SK-N-SH (cell line): ENCODE data around the gene DNAJC18. TPM values are rescaled to one million over a fixed set of nuclear protein-coding genes. Genes with fewer than 3 reads are reported as not detected.

Source experiments
- CTCF ChIA-PET: fragments of 300-600, 350-600 bp; formaldehyde crosslinking; extraction: SDS; loops from one replicate; lab custom pipeline; 2021; lab: Yijun Ruan, JAX
- POLR2A ChIA-PET: fragments of 350-600 bp; sonication (Branson Sonifier 250); formaldehyde crosslinking; extraction: SDS; loops from one replicate; lab custom pipeline; 2020; ENCODE audit warnings: antibody characterized with exemption, inconsistent platforms; lab: Yijun Ruan, JAX
- DNase-seq: peaks from one replicate; pipeline ENCODE4 v3.0.0; 2012
- H2AFZ ChIP-seq: fragments of 200-600 bp; sonication (generic); 2 replicates; pipeline ENCODE4 v1.8.1; 2016; ENCODE audit warnings: antibody characterized with exemption, mild to moderate bottlenecking, low read depth
- H3F3A ChIP-seq: fragments of 200-600 bp; sonication (generic); replicated peaks from 2 replicates; pipeline ENCODE3; 2016; ENCODE audit warnings: antibody characterized with exemption, mild to moderate bottlenecking; ENCODE audit not compliant: insufficient read depth
- H3K27ac ChIP-seq, 2 experiments: fragments of 200-500 bp in 1 of 2; fragments of 200-600 bp in 1 of 2; sonication (Bioruptor generic) in 1 of 2; sonication (generic), shearing (Covaris generic) in 1 of 2; 2 replicates each; pipeline versions ENCODE4 v1.5.1 to v1.6.1; 2014 to 2016; ENCODE audit warnings: low read depth in 2 of 2, inconsistent platforms in 1 of 2, low read length in 1 of 2, mild to moderate bottlenecking in 1 of 2, mixed read lengths in 1 of 2
- H3K27me3 ChIP-seq: fragments of 200-600 bp; sonication (generic), shearing (Covaris generic); 2 replicates; pipeline ENCODE4 v1.6.1; 2016; ENCODE audit warnings: mixed run types; ENCODE audit not compliant: insufficient read depth
- H3K36me3 ChIP-seq, 2 experiments: fragments of 200-500 bp in 1 of 2; fragments of 200-600 bp in 1 of 2; sonication (Bioruptor generic) in 1 of 2; sonication (generic) in 1 of 2; replicated peaks in 1 of 2; 2 replicates each; pipeline versions ENCODE3 to v1.5.1; 2014 to 2016; ENCODE audit warnings: low read length in 1 of 2, mild to moderate bottlenecking in 1 of 2; ENCODE audit not compliant: insufficient read depth in 2 of 2, control insufficient read depth in 1 of 2
- H3K4me1 ChIP-seq, 2 experiments: fragments of 200-500 bp in 1 of 2; fragments of 200-600 bp in 1 of 2; sonication (Bioruptor generic) in 1 of 2; sonication (generic), shearing (Covaris generic) in 1 of 2; 2 replicates each; pipeline versions ENCODE4 v1.5.1 to v1.6.1; 2014 to 2016; ENCODE audit warnings: low read depth in 1 of 2, low read length in 1 of 2, mixed run types in 1 of 2; ENCODE audit not compliant: insufficient read depth in 2 of 2, control insufficient read depth in 1 of 2
- H3K4me2 ChIP-seq: fragments of 200-600 bp; sonication (generic), shearing (Covaris generic); 2 replicates; pipeline ENCODE4 v1.6.1; 2017; ENCODE audit warnings: mixed run types
- H3K4me3 ChIP-seq, 2 experiments: fragments of 200-500 bp in 1 of 2; fragments of 200-600 bp in 1 of 2; sonication (Bioruptor generic) in 1 of 2; sonication (generic), shearing (Covaris generic) in 1 of 2; 2 replicates each; pipeline versions ENCODE4 v1.5.1 to v1.8.1; 2014 to 2016; ENCODE audit warnings: low read depth in 2 of 2, inconsistent platforms in 1 of 2, low read length in 1 of 2, mild to moderate bottlenecking in 1 of 2, mixed read lengths in 1 of 2, moderate library complexity in 1 of 2
- H3K79me2 ChIP-seq: fragments of 200-600 bp; sonication (generic); 2 replicates; pipeline ENCODE4 v1.8.1; 2017; ENCODE audit warnings: mild to moderate bottlenecking; ENCODE audit not compliant: insufficient read depth
- H3K9ac ChIP-seq: fragments of 200-600 bp; sonication (generic); 2 replicates; pipeline ENCODE4 v1.6.1; 2017; ENCODE audit warnings: mixed run types
- H3K9me2 ChIP-seq: fragments of 200-600 bp; sonication (generic); 2 replicates; pipeline ENCODE4 v1.6.1; 2017; ENCODE audit warnings: mixed run types
- H3K9me3 ChIP-seq: fragments of 200-600 bp; sonication (generic); 2 replicates; pipeline ENCODE4 v1.6.1; 2017; ENCODE audit warnings: mixed run types, mild to moderate bottlenecking, moderate library complexity
- H4K20me1 ChIP-seq: fragments of 200-600 bp; sonication (generic); 2 replicates; pipeline ENCODE4 v1.6.1; 2017; ENCODE audit warnings: mild to moderate bottlenecking, mixed run types; ENCODE audit not compliant: insufficient read depth
- ELF1 ChIP-seq: IDR thresholded peaks from 2 replicates; pipeline ENCODE4 v1.4.0; 2012
- FOXJ3 ChIP-seq: sonication (generic); formaldehyde crosslinking; IDR thresholded peaks from 2 replicates; pipeline ENCODE4 v1.5.1; 2020; ENCODE audit warnings: mild to moderate bottlenecking, missing genetic modification reagents
- FOXM1 ChIP-seq: IDR thresholded peaks from 2 replicates; pipeline ENCODE4 v1.4.0; 2012; ENCODE audit warnings: low read depth, mild to moderate bottlenecking
- GABPA ChIP-seq: IDR thresholded peaks from 2 replicates; pipeline ENCODE4 v1.4.0; 2012; ENCODE audit warnings: low read depth, mild to moderate bottlenecking
- JUND ChIP-seq: IDR thresholded peaks from 2 replicates; pipeline ENCODE4 v1.4.0; 2012
- MEF2A ChIP-seq: IDR thresholded peaks from 2 replicates; pipeline ENCODE4 v1.4.0; 2012; ENCODE audit warnings: low read depth, borderline replicate concordance
- POLR2AphosphoS5 ChIP-seq: IDR thresholded peaks from 2 replicates; pipeline ENCODE4 v1.6.1; 2012; ENCODE audit warnings: low read depth, low read length
- RAD21 ChIP-seq: IDR thresholded peaks from 2 replicates; pipeline ENCODE4 v1.6.1; 2012; ENCODE audit warnings: mild to moderate bottlenecking, low read length
- RFX5 ChIP-seq: IDR thresholded peaks from 2 replicates; pipeline ENCODE4 v1.6.1; 2012; ENCODE audit warnings: mild to moderate bottlenecking, improper control_type of control experiment, low read length
- RXRA ChIP-seq: IDR thresholded peaks from 2 replicates; pipeline ENCODE4 v1.4.0; 2012; ENCODE audit warnings: low read depth, mild to moderate bottlenecking, borderline replicate concordance
- TAF1 ChIP-seq: IDR thresholded peaks from 2 replicates; pipeline ENCODE4 v1.6.1; 2012; ENCODE audit warnings: low read depth, mild to moderate bottlenecking, low read length, moderate library complexity, borderline replicate concordance
- TEAD4 ChIP-seq: IDR thresholded peaks from 2 replicates; pipeline ENCODE4 v1.4.0; 2012; ENCODE audit warnings: mild to moderate bottlenecking, borderline replicate concordance; ENCODE audit not compliant: insufficient read depth
- ZBTB33 ChIP-seq: IDR thresholded peaks from 2 replicates; pipeline ENCODE4 v1.4.0; 2012; ENCODE audit warnings: low read depth, borderline replicate concordance
- WGBS: methylation state at CpG from one replicate; pipeline ENCODE4 v1.1.6; 2017; ENCODE audit warnings: low lambda C conversion rate; 5-methylcytosine and 5-hydroxymethylcytosine counted together
- polyA plus RNA-seq, 3 experiments: library from polyadenylated mRNA; depleted of rRNA; stranded (reverse); fragments of >200 nt; gene quantifications; 2 replicates each; pipeline ENCODE4 v1.2.3, GENCODE V29; 2012
- TF ChIP-seq, protein P1 (sequence below): fragments of 150-350 bp; IDR thresholded peaks from 2 replicates; pipeline ENCODE4 v1.6.1; 2016; ENCODE audit warnings: mild to moderate bottlenecking, low read depth, low read length
- TF ChIP-seq, protein P2 (sequence below): IDR thresholded peaks from 2 replicates; pipeline ENCODE4 v1.4.0; 2012; ENCODE audit warnings: low read depth, borderline replicate concordance
- TF ChIP-seq, protein P3 (sequence below): IDR thresholded peaks from 2 replicates; pipeline ENCODE4; 2012

The DNAJC18 gene
- polyA plus RNA-seq, 1 of the 3 experiments (the other 2 are of a cell fraction) = 7.4 TPM

- peaks cover 0 to 3% of the 10 kb centered on the region in 2 experiments; a peak in 1 of 4 replicates for H3K4me1 ChIP-seq
- ChIA-PET POLR2A (no interaction called here), CTCF (interaction anchor here (1.1 to 6.3 kb wide), 3 partner anchors 11 to 23 kb away, joined by 4 to 29 read pairs (median 6); partner anchors contain the start of gene SPATA24)
- no peak overlapping the region for H3K9ac ChIP-seq
- H2AFZ ChIP-seq = no peak overlapping the region
- H3F3A ChIP-seq = no peaks in the 10 kb centered on the region
- no peaks in the 10 kb centered on the region for H4K20me1 ChIP-seq
- H3K4me3 ChIP-seq = no peak overlapping the region
- no peaks in the 10 kb centered on the region for H3K79me2 ChIP-seq
- H3K27ac ChIP-seq = no peak overlapping the region
- H3K27me3 ChIP-seq = peaks cover 12% of the 10 kb centered on the region; the same call in 1 of the 2 replicates
- WGBS = 77% methylated on average over 33 of the region's 33 CpGs
- H3K9me2 ChIP-seq = no peaks in the 10 kb centered on the region
- H3K4me2 ChIP-seq = no peak overlapping the region
- H3K36me3 ChIP-seq = no peaks in the 10 kb centered on the region
- no peak for DNase-seq
- no peaks in the 10 kb centered on the region for H3K9me3 ChIP-seq
- TF ChIP-seq FOXM1 (no peak), FOXJ3 (CRISPR knock-in tag) (no peak), ELF1 (no peak), GABPA (no peak)
Measured at GRCh38 chr5:139391570-139392323, 47.6 kb downstream of the DNAJC18 start.

- no peak for DNase-seq
- Histone ChIP-seq H3K4me1 (peaks cover 0 to 3% of the 10 kb centered on the region in 2 experiments; a peak in 1 of 4 replicates), H3K4me3 (no peak overlapping the region), H2AFZ (no peak overlapping the region), H3K4me2 (no peak overlapping the region), H3F3A (no peaks in the 10 kb centered on the region), H3K79me2 (no peaks in the 10 kb centered on the region), H3K27me3 (peaks cover 12% of the 10 kb centered on the region; the same call in 1 of the 2 replicates), H3K9me2 (no peaks in the 10 kb centered on the region), H4K20me1 (no peaks in the 10 kb centered on the region), H3K36me3 (no peaks in the 10 kb centered on the region), H3K9ac (no peak overlapping the region), H3K27ac (no peak overlapping the region), H3K9me3 (no peaks in the 10 kb centered on the region)
- WGBS = 86% methylated on average over 8 of the region's 10 CpGs
- TF ChIP-seq RFX5 = no peak
- no peak for TF ChIP-seq RXRA
- TF ChIP-seq MEF2A = no peak
- TF ChIP-seq TEAD4 = no peak
- TF ChIP-seq, protein P1, sequence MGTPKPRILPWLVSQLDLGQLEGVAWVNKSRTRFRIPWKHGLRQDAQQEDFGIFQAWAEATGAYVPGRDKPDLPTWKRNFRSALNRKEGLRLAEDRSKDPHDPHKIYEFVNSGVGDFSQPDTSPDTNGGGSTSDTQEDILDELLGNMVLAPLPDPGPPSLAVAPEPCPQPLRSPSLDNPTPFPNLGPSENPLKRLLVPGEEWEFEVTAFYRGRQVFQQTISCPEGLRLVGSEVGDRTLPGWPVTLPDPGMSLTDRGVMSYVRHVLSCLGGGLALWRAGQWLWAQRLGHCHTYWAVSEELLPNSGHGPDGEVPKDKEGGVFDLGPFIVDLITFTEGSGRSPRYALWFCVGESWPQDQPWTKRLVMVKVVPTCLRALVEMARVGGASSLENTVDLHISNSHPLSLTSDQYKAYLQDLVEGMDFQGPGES = no peak
- TF ChIP-seq GABPA = no peak
- TF ChIP-seq RAD21 = no peak
- TF ChIP-seq, protein P2, sequence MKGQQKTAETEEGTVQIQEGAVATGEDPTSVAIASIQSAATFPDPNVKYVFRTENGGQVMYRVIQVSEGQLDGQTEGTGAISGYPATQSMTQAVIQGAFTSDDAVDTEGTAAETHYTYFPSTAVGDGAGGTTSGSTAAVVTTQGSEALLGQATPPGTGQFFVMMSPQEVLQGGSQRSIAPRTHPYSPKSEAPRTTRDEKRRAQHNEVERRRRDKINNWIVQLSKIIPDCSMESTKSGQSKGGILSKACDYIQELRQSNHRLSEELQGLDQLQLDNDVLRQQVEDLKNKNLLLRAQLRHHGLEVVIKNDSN = no peak
- no peak for TF ChIP-seq ZBTB33
- no peak for TF ChIP-seq JUND
- TF ChIP-seq FOXM1 = no peak
- TF ChIP-seq, protein P3, sequence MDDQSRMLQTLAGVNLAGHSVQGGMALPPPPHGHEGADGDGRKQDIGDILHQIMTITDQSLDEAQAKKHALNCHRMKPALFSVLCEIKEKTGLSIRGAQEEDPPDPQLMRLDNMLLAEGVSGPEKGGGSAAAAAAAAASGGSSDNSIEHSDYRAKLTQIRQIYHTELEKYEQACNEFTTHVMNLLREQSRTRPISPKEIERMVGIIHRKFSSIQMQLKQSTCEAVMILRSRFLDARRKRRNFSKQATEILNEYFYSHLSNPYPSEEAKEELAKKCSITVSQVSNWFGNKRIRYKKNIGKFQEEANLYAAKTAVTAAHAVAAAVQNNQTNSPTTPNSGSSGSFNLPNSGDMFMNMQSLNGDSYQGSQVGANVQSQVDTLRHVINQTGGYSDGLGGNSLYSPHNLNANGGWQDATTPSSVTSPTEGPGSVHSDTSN = no peak
- TF ChIP-seq FOXJ3 (CRISPR knock-in tag) = no peak
- no peak for TF ChIP-seq TAF1
- no peak for TF ChIP-seq POLR2AphosphoS5
- CTCF ChIA-PET = interaction anchor here (0.6 to 6.3 kb wide), 3 partner anchors 12 to 47 kb away, joined by 3 to 29 read pairs (median 6); partner anchors contain the start of gene SPATA24
- POLR2A ChIA-PET = no interaction called here
Measured at GRCh38 chr5:139390639-139391569, 48.4 kb downstream of the DNAJC18 start.
